Measurements from ENCODE around the gene MYO1G. TPM values are rescaled to one million over a fixed set of nuclear protein-coding genes. Genes with fewer than 3 reads are reported as not detected.

Gene MYO1G
- total and polyA plus RNA-seq, 10 of the 15 experiments (the other 5 are each of a cell fraction or from before 2014, with no cell fraction given): 1.8 to 232 (median 134) TPM

- TF ChIP-seq JUND (IDR thresholded peaks at IDR 0.05; ENCODE audit: low read depth, low read length): no peak
- peak; percentile 81; the same call in 1 of the 2 replicates for TF ChIP-seq BCL11A (IDR thresholded peaks at IDR 0.05; ENCODE audit: low read depth, low read length)
- peak; percentile 78 for TF ChIP-seq PKNOX1 (IDR thresholded peaks at IDR 0.05)
- TF ChIP-seq JUNB (IDR thresholded peaks at IDR 0.05): peak; percentile 49; the same call in 1 of the 2 replicates
- no peak for TF ChIP-seq POLR2A (IDR thresholded peaks at IDR 0.05; ENCODE audit: low read depth, low read length)
- TF ChIP-seq ETV6 (conservative IDR thresholded peaks at IDR 0.05 in 1 of 2, IDR thresholded peaks at IDR 0.05 in 1 of 2; ENCODE audit: borderline replicate concordance in 1 of 2, low read depth in 1 of 2): no peak
- no peak for TF ChIP-seq HCFC1 (IDR thresholded peaks at IDR 0.05; ENCODE audit: low read length)
- TF ChIP-seq POLR2AphosphoS5 (IDR thresholded peaks at IDR 0.05; ENCODE audit: low read length): no peak
- TF ChIP-seq DPF2 (IDR thresholded peaks at IDR 0.05): peak; percentile 39; the same call in 1 of the 2 replicates
- TF ChIP-seq STAT3 (IDR thresholded peaks at IDR 0.05; ENCODE audit: low read depth, low read length): no peak
- TF ChIP-seq PBX3 (IDR thresholded peaks at IDR 0.05; ENCODE audit: insufficient replicate concordance, low read depth, low read length): peak; percentile 82
- TF ChIP-seq IKZF1 (conservative IDR thresholded peaks at IDR 0.05): peak; percentile 57; the same call in 1 of the 2 replicates
- TF ChIP-seq EED (IDR thresholded peaks at IDR 0.05; ENCODE audit: low read depth): peak; percentile 80
- TF ChIP-seq CREB1 (IDR thresholded peaks at IDR 0.05; ENCODE audit: low read depth): peak; percentile 54; the same call in 1 of the 2 replicates
- peak; percentile 74; the same call in 1 of the 2 replicates for TF ChIP-seq FOXM1 (IDR thresholded peaks at IDR 0.05; ENCODE audit: low read depth, low read length)
- no peak for TF ChIP-seq EGR1 (IDR thresholded peaks at IDR 0.05; ENCODE audit: borderline replicate concordance in 1 of 2, low read depth in 2 of 2, low read length in 2 of 2)
- peak; percentile 63 for TF ChIP-seq RELB (IDR thresholded peaks at IDR 0.05; ENCODE audit: low read depth)
- no peak for TF ChIP-seq USF2 (IDR thresholded peaks at IDR 0.05; ENCODE audit: borderline replicate concordance, low read depth, low read length)
- no peak for TF ChIP-seq SRF (IDR thresholded peaks at IDR 0.05; ENCODE audit: low read depth in 2 of 2, low read length in 2 of 2)
Observed at GRCh38 chr7:45021604-45022296, 42.9 kb upstream of the MYO1G start (continued).

Measured in GM12878 (cell line).